Measurements from ENCODE around the gene CERS3.
"Not testable (repeated sequence)": the region's sequence is repeated elsewhere in the genome, so short reads cannot be mapped to it uniquely, and the experiment has no call there.

The CERS3 gene

DNA sequence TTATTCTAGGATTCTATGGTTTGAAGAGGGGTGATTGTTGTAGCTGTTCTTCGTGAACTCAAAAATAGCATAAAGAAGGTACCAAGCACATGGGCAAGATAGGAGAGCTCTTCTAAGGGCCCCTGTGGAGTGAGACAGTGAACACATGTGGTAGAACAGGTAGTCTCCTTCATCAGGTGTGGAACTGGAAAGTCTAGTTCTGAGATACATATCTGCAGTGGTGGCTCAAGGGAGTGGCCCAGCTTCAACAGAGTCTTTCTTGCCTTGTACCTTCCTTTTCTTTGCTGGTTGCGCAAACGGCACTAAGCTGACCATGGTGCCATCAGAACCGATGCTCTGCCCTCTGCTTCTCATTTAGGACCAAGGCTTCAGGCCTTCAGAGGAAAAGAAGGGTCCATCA, 65.2 kb downstream of the CERS3 start:
- no peak for DNase-seq

DNA sequence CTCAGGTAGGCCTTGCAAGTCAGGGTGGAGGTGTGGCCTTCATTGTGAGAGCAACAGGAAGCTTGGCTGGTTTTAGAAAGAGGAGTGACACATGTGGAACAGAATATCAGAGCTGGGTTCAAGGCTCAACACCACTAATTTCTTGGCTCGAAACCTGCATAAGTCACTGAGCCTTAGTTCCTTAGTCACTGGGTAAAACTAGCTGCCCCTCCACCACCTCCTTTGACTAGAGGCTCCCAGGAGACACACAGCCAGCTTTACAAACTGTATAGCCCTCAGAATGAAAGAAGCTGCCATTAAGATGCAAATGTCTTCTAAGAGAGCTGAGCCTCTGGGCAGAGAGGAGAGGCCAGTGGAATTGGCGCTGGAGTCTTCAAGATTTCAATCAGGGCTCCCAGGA, 67.7 kb downstream of the CERS3 start:
- DNase-seq = no peak

DNA sequence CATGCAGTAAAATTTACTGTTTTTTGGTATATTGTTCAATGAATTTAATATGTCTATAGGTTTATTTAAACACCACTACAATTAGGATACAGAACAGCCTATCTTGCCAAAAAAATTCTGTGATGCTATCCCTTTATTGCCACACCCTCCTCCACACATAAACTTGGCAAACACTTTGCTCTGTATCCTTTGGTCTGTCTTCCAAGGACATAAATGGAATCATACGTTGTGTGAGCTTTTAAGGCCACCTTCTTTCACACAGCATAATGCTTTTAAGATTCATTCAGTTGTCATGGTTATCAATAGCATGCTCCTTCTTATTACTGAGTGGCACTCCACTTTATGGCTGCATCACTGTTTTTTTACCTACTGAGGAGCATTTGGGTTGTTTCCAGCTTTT, 71.5 kb downstream of the CERS3 start:
- DNase-seq = no peak

DNA sequence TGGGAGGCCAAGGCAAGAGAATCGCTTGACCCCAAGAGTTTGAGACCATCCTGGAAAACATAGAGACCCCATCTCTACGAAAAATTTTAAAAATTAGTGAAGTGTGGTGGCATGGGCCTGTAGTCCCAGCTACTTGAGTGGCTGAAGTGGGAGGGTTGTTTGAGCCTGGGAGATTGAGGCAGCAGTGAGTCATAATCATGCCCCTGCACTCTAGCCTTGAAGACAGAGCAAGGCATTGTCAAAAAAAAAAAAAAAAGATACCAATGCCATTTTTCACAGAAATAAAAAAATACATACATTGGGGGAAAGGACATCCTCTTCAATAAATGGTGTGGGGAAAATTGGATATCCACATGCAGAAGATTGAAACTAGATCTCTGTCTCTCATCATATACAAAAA, 74.6 kb downstream of the CERS3 start:
- no peak for DNase-seq

DNA sequence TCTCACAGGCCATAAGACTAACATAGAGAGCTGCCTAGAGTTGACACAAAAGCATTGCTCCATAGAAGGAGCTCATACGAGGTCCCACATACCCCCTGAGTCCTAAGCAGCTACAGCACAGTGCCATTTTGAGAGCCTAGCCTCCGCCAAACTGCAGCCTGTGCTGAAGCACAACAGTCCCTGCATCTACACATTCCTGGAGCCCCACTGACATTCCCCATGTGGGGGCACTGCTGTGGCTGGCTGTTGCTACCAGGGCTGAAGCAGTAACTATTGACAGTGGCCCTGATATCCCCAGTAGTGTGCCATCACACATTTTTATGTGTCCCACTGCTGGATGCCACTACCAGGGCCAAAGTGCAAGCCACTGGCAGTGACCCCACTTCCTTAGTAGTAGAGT, 80.3 kb downstream of the CERS3 start:
- no peak for DNase-seq

DNA sequence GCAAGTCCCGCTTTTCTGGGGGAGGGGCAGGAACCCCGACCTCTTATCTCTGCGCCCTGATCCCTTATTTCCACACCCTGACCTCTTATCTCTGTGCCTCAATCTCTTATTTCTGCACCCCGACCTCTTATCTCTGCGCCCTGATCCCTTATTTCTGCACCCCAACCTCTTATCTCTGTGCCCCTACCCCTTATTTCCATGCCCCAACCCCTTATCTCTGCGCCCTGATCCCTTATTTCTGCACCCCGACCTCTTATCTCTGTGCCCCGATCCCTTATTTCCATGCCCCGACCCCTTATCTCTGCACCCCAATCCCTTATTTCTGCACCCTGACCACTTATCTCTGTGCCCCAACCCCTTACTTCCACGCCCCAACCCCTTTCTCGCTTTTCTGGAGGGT, 87.7 kb downstream of the CERS3 start:
- DNase-seq = not testable (repeated sequence)

DNA sequence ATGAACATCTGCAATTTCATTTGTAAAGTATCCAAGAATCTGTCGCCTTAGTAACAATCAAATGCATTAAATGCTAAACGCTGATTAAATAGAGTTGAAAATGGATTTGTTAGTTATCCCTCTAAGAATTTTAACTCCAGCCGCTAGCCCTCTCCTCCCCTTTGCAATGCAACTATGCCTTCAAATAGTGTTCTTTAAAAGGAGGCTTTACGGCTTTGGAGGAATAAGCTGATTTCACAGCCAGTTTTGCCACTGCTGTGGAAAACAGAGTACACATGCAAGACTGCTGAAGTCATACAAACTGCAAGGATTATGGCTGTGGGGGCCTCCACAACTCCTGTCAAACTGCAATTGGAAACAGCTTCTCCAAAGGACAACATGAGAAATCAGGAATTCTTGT, 89.2 kb downstream of the CERS3 start:
- DNase-seq = no peak

DNA sequence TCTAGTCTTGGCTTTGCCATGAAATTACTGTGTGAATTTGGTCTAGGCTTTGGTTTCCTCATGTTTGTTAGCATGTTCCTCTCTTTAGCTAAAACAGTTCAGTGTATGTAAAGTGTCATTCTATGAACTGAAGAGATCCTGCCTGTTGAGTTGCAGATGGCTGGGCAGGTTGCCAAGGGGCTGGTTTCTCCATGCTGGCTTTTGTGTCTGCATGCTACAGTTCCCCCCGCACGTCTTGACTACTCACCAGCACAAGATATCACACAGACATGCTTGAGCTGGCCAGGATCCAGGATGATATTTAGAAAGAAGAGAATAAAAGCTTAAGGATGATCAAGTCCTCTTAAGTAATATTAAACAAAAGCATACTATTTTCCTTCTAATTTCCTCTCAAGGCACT, 90.2 kb downstream of the CERS3 start:
- DNase-seq = no peak

DNA sequence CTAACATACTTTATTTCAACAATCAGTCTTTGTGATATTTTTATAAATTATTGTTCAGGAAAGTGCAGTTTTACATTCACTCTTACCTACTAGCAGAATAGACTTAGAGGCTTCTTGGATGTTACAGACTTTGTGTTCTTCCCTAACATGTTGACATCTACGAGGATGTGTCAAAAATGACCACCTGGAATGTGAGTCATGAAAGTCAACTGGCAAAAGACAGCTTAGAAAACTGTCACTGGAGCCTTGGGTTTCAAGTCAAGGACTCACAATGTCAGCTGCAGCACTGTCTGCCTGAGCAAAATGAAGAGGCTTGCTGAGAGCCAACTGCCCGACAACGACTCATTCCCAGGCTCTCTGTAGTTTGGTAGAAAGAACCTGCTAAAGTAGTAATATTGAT, 91.5 kb downstream of the CERS3 start:
- no peak for DNase-seq

DNA sequence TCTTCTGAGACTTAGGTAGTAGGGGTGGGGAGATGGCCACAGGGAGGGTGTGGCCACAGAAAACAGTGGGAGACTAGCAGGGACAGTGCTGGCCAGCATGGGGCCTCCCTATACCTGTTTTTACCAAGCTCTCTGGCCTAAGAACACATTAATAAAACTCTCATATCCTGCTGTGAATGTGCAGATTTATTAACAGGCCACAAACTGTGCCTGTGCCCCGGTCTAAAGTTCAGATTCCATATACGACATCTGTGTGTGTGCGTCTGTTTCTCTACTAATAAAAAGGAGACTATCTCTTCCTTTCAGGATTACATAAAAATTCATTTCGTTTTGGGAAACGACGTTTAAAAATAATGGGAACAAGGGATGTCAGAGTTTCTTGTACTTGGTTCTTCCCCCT, 94.2 kb downstream of the CERS3 start:
- DNase-seq = no peak

DNA sequence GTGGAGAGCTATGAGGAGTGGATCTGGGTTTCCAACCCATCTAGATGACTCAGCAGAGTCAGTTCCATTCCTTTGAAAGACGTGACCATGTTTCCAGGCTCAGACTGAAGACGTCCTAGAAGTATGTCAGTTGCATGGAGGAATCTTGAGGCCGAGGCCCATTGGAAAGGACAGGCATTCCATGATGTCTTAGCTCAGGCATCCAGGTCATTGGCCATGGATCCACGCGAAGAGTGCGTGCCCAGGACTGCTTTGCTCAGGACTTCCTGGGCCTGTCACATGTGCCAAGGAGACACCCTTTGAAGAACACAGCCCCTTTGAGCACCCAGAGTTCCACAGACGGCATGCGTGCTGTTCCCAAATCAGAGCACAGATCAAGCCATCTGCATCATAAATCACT, 94.7 kb downstream of the CERS3 start:
- DNase-seq = no peak

DNA sequence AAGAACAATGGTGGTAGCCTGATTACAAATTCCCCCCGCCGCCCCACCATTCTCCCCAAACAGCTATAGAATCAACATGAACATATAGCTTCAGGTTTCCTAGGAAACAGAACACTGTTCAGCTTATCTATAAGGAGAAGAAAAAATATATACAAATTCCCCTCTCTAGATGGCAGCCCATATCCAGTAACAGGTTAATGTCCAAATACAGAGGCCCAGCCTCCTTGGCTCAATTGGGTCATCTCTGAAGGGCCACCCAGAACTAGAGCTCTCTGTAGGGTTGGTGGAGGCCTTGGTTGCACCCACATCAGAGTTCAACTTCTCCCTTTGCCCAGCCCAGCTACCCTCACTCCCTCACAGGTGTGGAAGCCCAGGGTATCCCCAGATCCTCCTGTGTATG, 95.4 kb downstream of the CERS3 start:
- DNase-seq = no peak

DNA sequence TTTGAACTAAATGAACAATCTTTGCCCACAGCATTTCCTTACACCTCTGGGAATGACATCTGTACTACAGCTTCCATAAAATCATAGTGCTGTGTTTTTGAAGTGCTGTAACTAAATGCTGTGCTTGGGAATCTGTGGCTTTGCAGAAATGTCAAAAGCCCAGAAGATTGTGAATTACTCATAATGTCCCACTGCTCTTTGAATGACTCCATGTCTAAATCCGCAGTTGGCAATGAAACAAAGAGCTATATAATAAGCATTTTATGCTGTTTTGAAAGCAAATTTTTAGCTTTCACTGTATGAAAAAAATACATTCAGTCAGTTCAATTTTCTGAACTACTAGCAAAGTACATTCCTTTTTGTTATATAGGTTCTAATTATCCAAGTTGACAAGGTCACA, 98.3 kb downstream of the CERS3 start:
- DNase-seq = no peak

DNA sequence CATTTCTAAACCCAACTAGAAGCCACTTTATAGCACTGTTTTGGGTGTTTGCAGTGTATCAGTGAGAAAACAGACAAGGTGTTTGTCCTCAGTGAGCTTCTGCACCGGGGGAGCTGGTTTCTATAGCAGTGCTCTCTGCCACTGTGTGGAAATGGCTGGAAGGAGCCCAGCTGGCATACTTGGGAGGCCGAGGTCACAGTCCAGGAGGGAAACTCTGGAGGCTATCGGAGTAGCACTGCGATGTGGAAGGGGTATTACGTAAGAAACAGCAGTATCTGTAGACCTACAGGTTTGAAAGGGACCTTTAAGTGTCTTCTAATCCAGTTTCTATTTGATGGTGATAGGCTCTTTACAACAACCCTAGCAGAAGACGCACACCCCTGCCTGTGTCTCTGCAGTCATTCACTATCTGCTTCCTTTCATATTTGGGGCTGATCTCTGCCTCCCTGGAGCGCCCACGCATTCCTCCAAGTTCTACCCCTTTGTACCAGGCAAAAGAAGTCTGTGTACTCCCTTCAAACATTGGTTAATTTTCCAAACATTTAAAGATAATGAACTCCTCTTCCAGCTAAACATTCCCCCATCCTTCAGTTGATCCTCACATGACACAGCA, 99.5 kb downstream of the CERS3 start:
- no peak for DNase-seq

DNA sequence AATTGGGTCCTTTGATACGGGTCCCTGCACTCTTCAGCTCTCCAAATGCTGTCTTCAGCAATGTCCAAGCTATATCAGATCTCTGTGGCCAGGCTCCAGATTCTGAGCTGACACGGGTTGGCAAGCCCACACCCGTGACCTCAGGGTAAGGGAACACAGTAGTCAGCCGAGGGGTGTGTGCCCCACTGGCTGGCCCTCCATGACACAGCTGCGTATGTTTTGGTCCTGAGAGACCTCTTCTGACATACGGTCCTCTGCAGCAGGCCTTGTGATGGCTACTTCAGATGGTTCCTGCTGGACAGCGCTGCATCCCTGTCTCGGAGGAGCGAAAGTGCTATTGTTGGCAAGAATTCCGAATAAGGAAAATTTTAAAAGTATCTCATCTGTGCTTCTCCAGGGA, 101.8 kb downstream of the CERS3 start:
- DNase-seq = no peak

DNA sequence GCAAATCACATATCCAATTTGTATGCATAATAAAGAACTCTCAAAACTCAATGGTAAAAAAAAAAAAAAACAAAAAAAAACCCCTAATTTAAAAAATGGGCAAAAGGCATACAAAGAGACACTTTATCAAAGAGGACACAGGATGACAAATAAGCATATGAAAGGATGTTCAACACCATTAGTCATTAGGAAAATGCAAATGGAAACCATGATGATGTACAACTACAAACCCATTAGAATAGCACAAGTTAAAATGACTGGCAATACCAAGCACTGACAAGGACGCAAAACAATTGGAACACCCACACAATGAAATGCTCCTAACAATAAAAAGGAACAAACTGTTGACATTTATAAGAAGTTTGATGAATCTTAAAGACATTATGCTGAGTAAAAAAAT, 123.6 kb downstream of the CERS3 start:
- DNase-seq = no peak

DNA sequence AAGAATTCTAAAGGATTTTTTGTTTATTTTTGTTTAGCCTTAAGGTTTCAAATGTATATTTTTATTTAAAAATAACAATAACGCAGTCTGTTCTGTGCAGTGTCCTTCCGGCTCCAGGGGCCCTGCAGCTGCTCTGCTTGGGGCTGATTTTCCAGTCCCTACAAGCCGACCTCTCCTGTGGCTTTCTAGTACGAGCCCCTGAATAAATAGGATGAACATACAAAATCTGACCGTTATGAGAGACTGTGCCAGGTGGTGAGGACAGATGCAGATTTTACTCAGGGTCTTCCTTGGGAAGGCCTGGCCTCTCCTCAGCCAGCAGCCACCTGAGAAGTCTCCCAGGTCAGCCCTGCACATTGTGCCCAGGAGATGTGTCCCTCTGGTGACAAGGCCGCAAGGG, 127.8 kb downstream of the CERS3 start:
- no peak for DNase-seq

DNA sequence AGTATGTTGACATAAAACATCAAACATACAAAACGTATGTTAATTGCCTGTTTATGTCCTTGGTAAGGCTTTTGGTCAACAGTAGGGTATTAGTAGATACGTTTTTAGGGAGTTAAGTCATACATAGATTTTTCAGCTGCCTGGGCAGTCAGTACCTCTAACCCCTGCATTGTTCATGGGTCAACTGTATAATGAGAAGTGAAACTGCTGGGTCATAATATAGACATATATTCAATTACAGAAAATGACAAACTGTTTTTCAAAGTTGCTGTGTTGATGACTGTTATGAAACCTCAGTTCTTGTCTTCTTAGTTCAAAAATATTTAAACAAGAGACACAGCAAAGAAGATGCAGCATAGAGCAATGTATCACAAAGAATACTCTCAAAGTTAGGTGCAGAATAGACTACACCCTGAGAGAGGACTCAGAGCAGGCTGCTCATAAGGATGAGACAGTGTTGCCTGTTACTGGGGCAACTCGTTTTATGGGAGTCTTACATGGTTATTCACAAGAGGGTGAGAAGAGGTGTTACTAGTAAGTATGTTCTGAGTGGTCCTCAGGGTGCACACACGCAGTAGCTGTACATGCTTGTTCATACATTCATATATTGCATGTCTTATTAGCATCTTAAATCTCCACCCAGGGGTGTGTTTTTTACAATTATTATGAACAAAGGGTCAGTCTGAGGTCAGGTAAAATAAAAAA, 133.9 kb downstream of the CERS3 start:
- DNase-seq = no peak

DNA sequence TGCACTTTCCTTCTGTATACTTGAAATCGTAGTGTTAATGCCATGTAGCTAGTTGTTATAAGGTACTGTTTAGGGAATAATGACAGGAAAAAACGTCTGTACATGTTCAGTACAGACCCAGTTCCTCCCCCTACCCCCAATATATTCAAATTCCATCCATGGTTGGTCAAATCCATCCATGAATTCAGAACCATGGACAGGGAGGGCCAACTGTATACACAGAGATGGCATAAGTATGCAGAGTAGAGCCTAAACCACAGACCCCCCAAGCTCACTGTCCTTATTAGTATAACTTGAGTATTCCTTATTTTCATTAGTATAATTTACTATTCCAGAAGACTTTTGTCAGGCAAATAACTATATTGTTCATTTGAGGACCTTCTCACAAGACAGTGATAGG, 135.7 kb downstream of the CERS3 start:
- no peak for DNase-seq

DNA sequence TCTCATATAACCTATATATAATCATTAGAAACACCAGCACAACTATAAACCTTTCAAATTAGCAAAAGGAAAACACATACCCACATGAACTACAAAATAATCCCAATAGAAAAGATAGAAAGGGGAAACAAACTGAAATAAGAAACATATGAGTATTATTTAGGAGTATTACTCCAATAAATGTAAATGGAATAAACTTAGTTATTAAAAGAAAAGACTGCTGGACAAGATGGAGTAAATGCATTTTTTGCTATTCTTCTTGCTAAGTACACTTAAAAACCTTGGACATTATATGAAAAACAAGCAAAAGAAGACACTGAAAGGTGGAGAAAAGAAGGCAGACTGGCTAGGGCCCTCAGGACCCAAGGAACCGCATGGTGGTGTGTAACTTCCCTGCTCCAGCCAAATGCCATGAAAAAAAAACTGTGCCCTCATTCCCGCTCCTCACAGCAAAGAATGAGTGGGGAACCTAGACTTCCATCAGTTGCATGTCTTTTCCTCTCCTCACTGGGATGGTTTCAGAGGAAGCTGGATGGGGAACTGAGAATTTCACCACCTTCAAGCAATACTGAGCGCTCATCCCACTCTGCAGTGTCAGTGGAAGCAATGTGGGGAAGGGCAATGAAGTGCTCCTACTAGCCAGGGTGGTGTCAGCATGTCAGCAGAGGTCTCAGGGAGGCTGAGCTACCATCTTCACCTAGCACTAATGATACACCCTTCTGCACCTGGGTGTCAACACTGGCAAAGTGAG, 143.3 kb downstream of the CERS3 start:
- no peak for DNase-seq

DNA sequence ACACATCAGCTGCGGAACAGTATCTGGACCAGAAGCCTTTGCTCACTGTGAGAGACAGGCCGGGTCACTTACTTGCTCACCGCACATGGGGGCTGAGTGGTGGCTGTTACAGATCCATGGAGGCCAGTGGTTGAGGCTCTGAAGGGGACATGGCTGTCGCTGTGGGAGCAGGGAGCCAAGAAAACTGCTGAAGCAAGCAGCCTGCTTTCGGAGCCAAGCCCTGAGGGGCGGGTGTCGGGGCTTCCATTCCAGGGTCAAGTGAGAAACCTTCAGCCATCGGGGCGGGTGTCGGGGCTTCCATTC, 144.7 kb downstream of the CERS3 start:
- DNase-seq = no peak

DNA sequence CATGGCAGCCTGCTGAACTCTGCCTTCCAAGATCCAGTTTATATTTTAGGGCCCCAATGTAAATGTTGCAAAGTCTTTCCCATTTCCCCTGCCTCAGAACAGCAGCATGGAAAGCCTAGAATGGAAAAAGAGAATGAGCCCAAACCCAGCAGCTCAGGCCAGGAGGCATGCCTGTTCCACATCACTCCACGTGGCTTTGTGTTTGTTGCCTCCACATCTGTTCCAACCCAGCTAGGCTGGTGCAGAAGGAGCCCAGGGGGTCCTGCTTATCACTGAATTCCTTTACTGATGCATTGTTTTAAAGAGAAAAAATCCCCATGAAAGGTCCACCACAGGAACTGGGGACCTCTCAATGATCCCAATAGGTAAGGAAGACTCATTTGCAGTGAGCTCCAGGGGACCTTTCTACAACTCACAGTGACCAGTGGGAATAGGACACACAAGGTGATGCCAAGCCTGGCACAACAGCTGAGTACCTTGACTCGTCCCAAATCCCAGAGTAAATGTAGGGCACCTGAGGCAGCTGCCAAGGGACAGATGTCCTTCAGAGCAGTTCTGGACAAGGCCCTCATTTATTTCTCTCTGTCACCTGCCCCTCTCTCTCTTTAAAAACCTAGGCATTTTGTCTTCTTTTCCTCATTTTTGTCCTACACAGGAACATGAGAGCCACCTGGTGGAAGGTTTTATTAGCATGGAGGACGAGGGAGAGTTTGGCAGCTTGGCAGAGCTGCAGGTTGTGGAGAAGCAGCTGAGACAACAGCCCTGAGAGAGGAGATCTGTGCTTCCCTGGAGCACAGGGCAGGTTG, 145.2 kb downstream of the CERS3 start:
- peak in 1 of 2 donors; percentile 51 for DNase-seq

DNA sequence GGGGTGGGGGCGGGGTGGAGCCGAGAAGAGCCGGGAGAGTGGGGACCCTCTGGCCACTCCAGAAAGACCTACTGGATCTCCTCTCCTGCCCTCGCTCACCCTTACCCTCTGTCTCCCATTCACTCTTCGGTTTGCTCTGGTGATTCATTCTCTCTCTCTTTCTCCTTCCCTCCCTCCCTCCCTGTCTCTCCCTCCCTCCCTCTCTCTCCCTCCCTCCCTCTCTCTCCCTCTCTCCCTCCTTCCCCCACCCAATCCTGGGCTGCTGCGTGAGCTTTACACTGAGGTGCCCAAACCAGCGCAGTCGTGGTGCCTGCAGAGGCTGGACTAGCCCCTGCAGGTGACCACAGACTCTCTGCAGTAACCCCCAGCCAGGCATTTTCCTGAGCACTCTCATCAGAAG, 154.8 kb downstream of the CERS3 start:
- no peak for DNase-seq
